ENCODE results near the gene CADM2.

GRCh38 chr3:85631070-85631469 lies 672.3 kb downstream of the CADM2 start:
- TF ChIP-seq, protein P1, sequence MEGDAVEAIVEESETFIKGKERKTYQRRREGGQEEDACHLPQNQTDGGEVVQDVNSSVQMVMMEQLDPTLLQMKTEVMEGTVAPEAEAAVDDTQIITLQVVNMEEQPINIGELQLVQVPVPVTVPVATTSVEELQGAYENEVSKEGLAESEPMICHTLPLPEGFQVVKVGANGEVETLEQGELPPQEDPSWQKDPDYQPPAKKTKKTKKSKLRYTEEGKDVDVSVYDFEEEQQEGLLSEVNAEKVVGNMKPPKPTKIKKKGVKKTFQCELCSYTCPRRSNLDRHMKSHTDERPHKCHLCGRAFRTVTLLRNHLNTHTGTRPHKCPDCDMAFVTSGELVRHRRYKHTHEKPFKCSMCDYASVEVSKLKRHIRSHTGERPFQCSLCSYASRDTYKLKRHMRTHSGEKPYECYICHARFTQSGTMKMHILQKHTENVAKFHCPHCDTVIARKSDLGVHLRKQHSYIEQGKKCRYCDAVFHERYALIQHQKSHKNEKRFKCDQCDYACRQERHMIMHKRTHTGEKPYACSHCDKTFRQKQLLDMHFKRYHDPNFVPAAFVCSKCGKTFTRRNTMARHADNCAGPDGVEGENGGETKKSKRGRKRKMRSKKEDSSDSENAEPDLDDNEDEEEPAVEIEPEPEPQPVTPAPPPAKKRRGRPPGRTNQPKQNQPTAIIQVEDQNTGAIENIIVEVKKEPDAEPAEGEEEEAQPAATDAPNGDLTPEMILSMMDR (IDR thresholded peaks at IDR 0.05) = no peak
- TF ChIP-seq POLR2A (IDR thresholded peaks at IDR 0.05) = no peak

Data from thyroid gland (tissue), 4 donors.